K562 (cell line): Measurements from ENCODE around the gene BECN2. TPM values are rescaled to one million over a fixed set of nuclear protein-coding genes. Genes with fewer than 3 reads are reported as not detected.

Source experiments
- ATAC-seq: fragments of 200-7000 bp; cut with Tn5 transposase; 3 replicates; pipeline ENCODE4 v1.9.1; 2020; ENCODE audit warnings: moderate library complexity
- BruUV-seq: library from RNA; stranded (reverse); fragments of 400-500 nt; replicated peaks from 2 replicates; lab custom pipeline; 2021; lab: Mats Ljungman, UMichigan
- CTCF ChIA-PET: fragments of 300-600 bp; formaldehyde crosslinking; extraction: SDS; loops from one replicate; lab custom pipeline; 2021; ENCODE audit warnings: low intra/inter-chr PET ratio; lab: Yijun Ruan, JAX
- POLR2A ChIA-PET: fragments of 300-600, 350-650 bp; sonication (Branson Sonifier 250); formaldehyde crosslinking; extraction: SDS; loops from one replicate; lab custom pipeline; 2021; ENCODE audit warnings: antibody characterized with exemption, inconsistent platforms; lab: Yijun Ruan, JAX
- DNase-seq, 4 experiments: peaks; one replicate each; pipeline versions ENCODE4 v3.0.0 to v3.0.0-alpha.2; 2011 to 2018; ENCODE audit warnings: low spot score in 3 of 4, mixed read lengths in 3 of 4; ENCODE audit errors: extremely low read depth in 1 of 4
- FAIRE-seq: peaks from 2 replicates; lab custom pipeline; 2011; peaks lifted over from hg19 to GRCh38; lab: Jason Lieb, UNC
- H2AFZ ChIP-seq: 2 replicates; pipeline ENCODE4 v1.6.0; 2011; ENCODE audit warnings: low read depth, low read length, control low read depth, inconsistent platforms
- H3K27ac ChIP-seq: fragments of 200-600 bp; 3 replicates; pipeline ENCODE4 v1.8.0; 2011; ENCODE audit warnings: low read depth, mild to moderate bottlenecking, control low read depth, inconsistent platforms, low read length, moderate library complexity, mixed read lengths; ENCODE audit errors: extremely low read depth
- H3K27me3 ChIP-seq, 2 experiments: fragments of 300-600 bp in 1 of 2; 2 replicates in 1 of 2; 3 replicates in 1 of 2; pipeline versions ENCODE4 v1.6.0 to v1.8.0; 2011; ENCODE audit warnings: inconsistent platforms in 2 of 2, low read length in 2 of 2, mild to moderate bottlenecking in 1 of 2, mixed read lengths in 1 of 2, moderate library complexity in 1 of 2; ENCODE audit not compliant: control insufficient read depth in 2 of 2, insufficient read depth in 2 of 2
- H3K36me3 ChIP-seq: fragments of 300-600 bp; 3 replicates; pipeline ENCODE4 v1.8.0; 2011; ENCODE audit warnings: mild to moderate bottlenecking, low read length, inconsistent platforms; ENCODE audit not compliant: control insufficient read depth, insufficient read depth
- H3K4me1 ChIP-seq, 2 experiments: fragments of 200-600 bp in 1 of 2; replicated peaks in 1 of 2; 2 replicates in 1 of 2; 3 replicates in 1 of 2; pipeline versions ENCODE4 v1.5.1 to v1.8.0; 2011; ENCODE audit warnings: inconsistent platforms in 2 of 2, low read length in 2 of 2, mild to moderate bottlenecking in 1 of 2, mixed read lengths in 1 of 2, moderate library complexity in 1 of 2; ENCODE audit not compliant: control insufficient read depth in 2 of 2, insufficient read depth in 2 of 2
- H3K4me2 ChIP-seq: 2 replicates; pipeline ENCODE4 v1.6.1; 2011; ENCODE audit warnings: low read length, control low read depth, inconsistent platforms, mixed read lengths; ENCODE audit not compliant: insufficient read depth
- H3K4me3 ChIP-seq: fragments of 200-600 bp; sonication (generic), shearing (Covaris generic); 2 replicates; pipeline ENCODE4 v1.5.1; 2016; ENCODE audit warnings: control low read depth, inconsistent platforms
- H3K79me2 ChIP-seq: fragments of 200-600 bp; 3 replicates; pipeline ENCODE4 v1.8.0; 2011; ENCODE audit warnings: low read length, inconsistent platforms; ENCODE audit not compliant: control insufficient read depth, insufficient read depth
- H3K9ac ChIP-seq, 2 experiments: 2 replicates each; pipeline versions ENCODE4 v1.6.0 to v1.6.1; 2011; ENCODE audit warnings: low read depth in 2 of 2, low read length in 2 of 2, control low read depth in 1 of 2, inconsistent platforms in 1 of 2, mild to moderate bottlenecking in 1 of 2, mixed read lengths in 1 of 2; ENCODE audit not compliant: insufficient read depth in 1 of 2
- H3K9me1 ChIP-seq: one replicate; pipeline ENCODE4 v1.6.0; 2011; ENCODE audit warnings: inconsistent platforms, mild to moderate bottlenecking, low read length, moderate library complexity; ENCODE audit not compliant: control insufficient read depth, insufficient read depth
- H3K9me3 ChIP-seq: replicated peaks from 2 replicates; pipeline ENCODE4 v1.5.1; 2011; ENCODE audit warnings: low read depth, low read length, inconsistent platforms; ENCODE audit not compliant: control insufficient read depth, insufficient read depth
- H4K20me1 ChIP-seq: replicated peaks from 2 replicates; pipeline ENCODE4 v1.6.1; 2011; ENCODE audit warnings: low read length, inconsistent platforms, mixed read lengths; ENCODE audit not compliant: control insufficient read depth, insufficient read depth
- CAMTA2 ChIP-seq: fragments of 250-450 bp; sonication (Bioruptor Pico); conservative IDR thresholded peaks from 2 replicates; pipeline ENCODE4 v1.5.1; 2022
- EZH2 ChIP-seq: IDR thresholded peaks from 2 replicates; pipeline ENCODE4 v1.6.1; 2012; ENCODE audit warnings: low read depth, mild to moderate bottlenecking, inconsistent platforms, low read length, borderline replicate concordance
- ILF3 ChIP-seq: fragments of 450-650 bp; IDR thresholded peaks from 2 replicates; pipeline ENCODE4 v1.6.1; 2018; ENCODE audit warnings: antibody characterized with exemption, mild to moderate bottlenecking, moderate library complexity, borderline replicate concordance
- KLF6 ChIP-seq: fragments of 250-450 bp; sonication (Bioruptor Pico); IDR thresholded peaks from 2 replicates; pipeline ENCODE4 v1.4.0; 2020; ENCODE audit warnings: mild to moderate bottlenecking, moderate library complexity, borderline replicate concordance
- TCFL5 ChIP-seq: fragments of 250-450 bp; sonication (Bioruptor Pico); conservative IDR thresholded peaks from 2 replicates; pipeline ENCODE4 v1.6.1; 2021; ENCODE audit warnings: mild to moderate bottlenecking, moderate library complexity, matching md5 sums
- ZNF79 ChIP-seq: fragments of 250-450 bp; sonication (Bioruptor Pico); IDR thresholded peaks from 2 replicates; pipeline ENCODE4 v1.4.0; 2020; ENCODE audit warnings: low read depth, mild to moderate bottlenecking, moderate library complexity
- WGBS: fragments of 100-300 bp; shearing (Covaris generic); methylation state at CpG from one replicate; pipeline ENCODE4 v1.1.6; 2016; ENCODE audit warnings: low coverage, mixed read lengths; ENCODE audit not compliant: insufficient coverage; ENCODE audit errors: missing lambda C conversion rate; 5-methylcytosine and 5-hydroxymethylcytosine counted together
- in situ Hi-C: fragments of 300-500 bp; cut with MboI; formaldehyde crosslinking; loops from 4 replicates; pipeline ENCODE4 v1.15.0; 2018; ENCODE audit warnings: inconsistent platforms, mixed read lengths
- intact Hi-C: fragments of 100-400 bp; cut with micrococcal nuclease; formaldehyde crosslinking; loops from 2 replicates; pipeline ENCODE4 v1.14.2; 2022
- polyA plus RNA-seq, 8 experiments: library from polyadenylated mRNA; depleted of rRNA in 4 of 8; stranded (reverse) in 5 of 8; unstranded in 3 of 8; fragments of >200 nt; fragmentation: Nextera tagmentation in 2 of 8; fragmentation: Illumina TruSeq in 1 of 8; extraction: Ambion mirVana in 2 of 8; extraction: Trizol in 1 of 8; gene quantifications; 2 replicates each; pipeline versions ENCODE4 v1.2.1 to v1.2.3, GENCODE V29; 2011 to 2014; ENCODE audit warnings: inconsistent platforms in 1 of 8, missing spikeins in 1 of 8
- total RNA-seq, 7 experiments: library from RNA; depleted of rRNA in 6 of 7; stranded (reverse); fragments of >200 nt in 6 of 7; fragmentation: Illumina TruSeq in 2 of 7; extraction: Trizol in 2 of 7; gene quantifications; 2 replicates each; pipeline versions ENCODE4 v1.2.1 to v1.2.3, GENCODE V29; 2011 to 2021; ENCODE audit warnings: low replicate concordance in 1 of 7
- TF ChIP-seq, protein P1 (sequence below), 2 experiments: fragments of 450-650 bp; conservative IDR thresholded peaks; 2 replicates each; pipeline ENCODE4 v1.6.1; 2017; ENCODE audit warnings: mild to moderate bottlenecking in 2 of 2, moderate library complexity in 2 of 2

The BECN2 gene
- total and polyA plus RNA-seq, 9 of the 15 experiments (the other 6 are each of a cell fraction or from before 2014, with no cell fraction given) = not detected

DNA sequence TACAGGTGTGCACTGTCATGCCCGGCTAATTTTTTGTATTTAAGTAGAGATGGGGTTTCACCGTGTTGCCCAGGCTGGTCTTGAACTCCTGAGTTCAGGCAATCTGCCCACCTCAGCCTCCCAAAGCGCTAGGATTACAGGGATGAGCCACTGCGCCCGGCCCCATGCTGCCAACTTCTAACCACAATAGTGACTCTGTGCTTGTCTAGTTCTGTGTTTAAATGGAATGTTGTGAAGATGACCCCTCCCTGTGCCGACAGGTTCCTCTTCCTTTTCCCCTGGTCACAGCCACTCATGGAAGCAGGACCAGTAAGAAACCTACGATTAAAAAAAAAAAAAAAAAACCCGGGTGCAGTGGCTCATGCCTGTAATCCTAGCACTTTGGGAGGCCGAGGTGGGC is 36.6 kb downstream of the BECN2 start (continued):
- TF ChIP-seq, protein P1, sequence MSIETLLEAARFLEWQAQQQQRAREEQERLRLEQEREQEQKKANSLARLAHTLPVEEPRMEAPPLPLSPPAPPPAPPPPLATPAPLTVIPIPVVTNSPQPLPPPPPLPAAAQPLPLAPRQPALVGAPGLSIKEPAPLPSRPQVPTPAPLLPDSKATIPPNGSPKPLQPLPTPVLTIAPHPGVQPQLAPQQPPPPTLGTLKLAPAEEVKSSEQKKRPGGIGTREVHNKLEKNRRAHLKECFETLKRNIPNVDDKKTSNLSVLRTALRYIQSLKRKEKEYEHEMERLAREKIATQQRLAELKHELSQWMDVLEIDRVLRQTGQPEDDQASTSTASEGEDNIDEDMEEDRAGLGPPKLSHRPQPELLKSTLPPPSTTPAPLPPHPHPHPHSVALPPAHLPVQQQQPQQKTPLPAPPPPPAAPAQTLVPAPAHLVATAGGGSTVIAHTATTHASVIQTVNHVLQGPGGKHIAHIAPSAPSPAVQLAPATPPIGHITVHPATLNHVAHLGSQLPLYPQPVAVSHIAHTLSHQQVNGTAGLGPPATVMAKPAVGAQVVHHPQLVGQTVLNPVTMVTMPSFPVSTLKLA (conservative IDR thresholded peaks at IDR 0.05) = no peak

DNA sequence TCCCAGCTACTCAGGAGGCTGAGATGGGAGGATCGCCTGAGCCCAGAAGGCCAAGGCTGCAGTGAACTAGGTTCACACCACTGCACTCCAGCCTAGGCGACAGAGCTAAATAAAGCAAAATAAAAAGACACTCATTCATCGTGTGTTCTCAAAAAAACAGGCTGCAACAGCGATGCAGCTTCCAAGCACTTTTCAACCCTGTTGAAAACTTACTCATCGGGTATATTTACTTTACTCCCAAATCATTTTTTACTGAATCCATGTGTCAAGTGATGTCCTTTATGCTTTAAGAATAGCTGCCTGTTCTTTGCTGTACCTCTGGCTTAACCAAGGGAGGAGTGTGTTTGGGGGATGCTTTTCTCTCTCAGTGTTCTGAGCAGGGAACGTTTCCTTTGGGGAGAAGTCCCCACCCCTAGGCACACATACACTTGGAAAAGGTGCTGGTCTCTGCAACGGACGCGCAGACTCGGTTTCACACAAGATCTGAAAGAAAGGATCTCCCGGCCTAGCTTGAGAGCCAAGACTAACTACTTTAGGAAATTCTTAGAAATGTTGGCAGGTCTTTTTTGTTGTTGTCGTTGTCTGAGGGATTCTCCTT is 39.9 kb downstream of the BECN2 start:
- no peak for ATAC-seq
- POLR2A ChIA-PET = interaction anchor here (0.6 to 1.3 kb wide), 2 partner anchors 9 to 614 kb away, joined by 3 to 4 read pairs; no protein-coding TSS in a partner anchor

More for the DNA sequence above, 39.9 kb downstream of the BECN2 start:
- TF ChIP-seq EZH2 (no peak), TCFL5 (CRISPR knock-in tag) (no peak), ZNF79 (CRISPR knock-in tag) (no peak), ILF3 (no peak), CAMTA2 (no peak), KLF6 (no peak)
- no TSS peak for BruUV-seq
- peaks cover 0 to 4% of the 10 kb centered on the region in 2 experiments; a peak in 1 of 5 replicates for H3K4me1 ChIP-seq
- H3K79me2 ChIP-seq = no peaks in the 10 kb centered on the region
- WGBS = 9% methylated on average over 12 of the region's 12 CpGs
- H3K4me3 ChIP-seq = no peak overlapping the region
- no peak for FAIRE-seq
- no peak overlapping the region for H3K4me2 ChIP-seq
- intact Hi-C loops = loop anchor here (5.0 kb wide), 1 partner anchor 465 kb away; the partner anchor contains the start of gene KMO
- CTCF ChIA-PET = interaction anchor here (0.8 to 3.2 kb wide), 2 partner anchors 40 to 101 kb away, joined by 3 to 16 read pairs; partner anchors contain the start of gene BECN2
- H2AFZ ChIP-seq = no peak overlapping the region
- H3K9me3 ChIP-seq = no peaks in the 10 kb centered on the region; the same call in 1 of the 2 replicates
- H3K9ac ChIP-seq = no peak overlapping the region
- no peak overlapping the region for H3K27ac ChIP-seq
- DNase-seq = no peak
- H3K27me3 ChIP-seq = peaks cover 30 to 50% of the 10 kb centered on the region in 2 experiments
- in situ Hi-C loops = loop anchor here (25.0 kb wide), 1 partner anchor 385 kb away; no protein-coding TSS in a partner anchor
- H3K36me3 ChIP-seq = no peaks in the 10 kb centered on the region
- no peaks in the 10 kb centered on the region for H3K9me1 ChIP-seq
- H4K20me1 ChIP-seq = no peaks in the 10 kb centered on the region
